ENCODE measurements around the gene FILIP1L.

FILIP1L gene

GRCh38 chr3:99871231-99872045, 242.9 kb downstream of the FILIP1L start:
- DNase-seq, result no peak

GRCh38 chr3:99870712-99871111, 243.6 kb downstream of the FILIP1L start:
- DNase-seq, result no peak

GRCh38 chr3:99869621-99870020, 244.7 kb downstream of the FILIP1L start:
- DNase-seq, result no peak

- no peak for DNase-seq
Measured at GRCh38 chr3:99868311-99868646, 246.0 kb downstream of the FILIP1L start.

GRCh38 chr3:99867594-99868310, 246.5 kb downstream of the FILIP1L start:
- no peak for DNase-seq

- no peak for DNase-seq
Measured at GRCh38 chr3:99866261-99866761, 248.0 kb downstream of the FILIP1L start.

GRCh38 chr3:99865321-99865720, 249.0 kb downstream of the FILIP1L start:
- DNase-seq, result no peak

- DNase-seq, result no peak
Measured at GRCh38 chr3:99864289-99864688, 250.0 kb downstream of the FILIP1L start.

GRCh38 chr3:99863588-99863987, 250.7 kb downstream of the FILIP1L start:
- DNase-seq, result no peak

GRCh38 chr3:99863002-99863401, 251.3 kb downstream of the FILIP1L start:
- DNase-seq, result no peak

GRCh38 chr3:99862208-99862607, 252.1 kb downstream of the FILIP1L start:
- DNase-seq, result no peak

GRCh38 chr3:99861216-99861615, 253.1 kb downstream of the FILIP1L start:
- no peak for DNase-seq

- no peak for DNase-seq
Measured at GRCh38 chr3:99859825-99860224, 254.5 kb downstream of the FILIP1L start.

- no peak for DNase-seq
Measured at GRCh38 chr3:99858469-99858868, 255.8 kb downstream of the FILIP1L start.

- DNase-seq, result no peak
Measured at GRCh38 chr3:99857278-99857677, 257.0 kb downstream of the FILIP1L start.

- no peak for DNase-seq
Measured at GRCh38 chr3:99856437-99857220, 257.7 kb downstream of the FILIP1L start.

- no peak for DNase-seq
Measured at GRCh38 chr3:99855900-99856299, 258.4 kb downstream of the FILIP1L start.

GRCh38 chr3:99854756-99855298, 259.5 kb downstream of the FILIP1L start:
- DNase-seq, result no peak

- no peak for DNase-seq
Measured at GRCh38 chr3:99852851-99853250, 261.4 kb downstream of the FILIP1L start.

GRCh38 chr3:99851955-99852354, 262.3 kb downstream of the FILIP1L start:
- no peak for DNase-seq

GRCh38 chr3:99850608-99851007, 263.7 kb downstream of the FILIP1L start:
- no peak for DNase-seq

GRCh38 chr3:99848433-99848832, 265.9 kb downstream of the FILIP1L start:
- DNase-seq, result no peak

All from hypothalamus (tissue), 51 donors.